Lower leg skin (tissue), 3 donors: Measurements from ENCODE around the gene TMPRSS6.

Source experiments
- POLR2A ChIP-seq, 2 donors: fragments of 450-650 bp; IDR thresholded peaks; one replicate each; pipeline ENCODE4 v1.6.1; 2016 to 2017; ENCODE audit warnings: antibody characterized with exemption in 2 of 2, mild to moderate bottlenecking in 1 of 2, moderate library complexity in 1 of 2
- TF ChIP-seq, protein P1 (sequence below), 3 donors: fragments of 450-650 bp; IDR thresholded peaks; one replicate each; pipeline ENCODE4 v1.5.1; 2016; ENCODE audit warnings: antibody characterized with exemption in 3 of 3, mild to moderate bottlenecking in 3 of 3, moderate library complexity in 2 of 3

DNA sequence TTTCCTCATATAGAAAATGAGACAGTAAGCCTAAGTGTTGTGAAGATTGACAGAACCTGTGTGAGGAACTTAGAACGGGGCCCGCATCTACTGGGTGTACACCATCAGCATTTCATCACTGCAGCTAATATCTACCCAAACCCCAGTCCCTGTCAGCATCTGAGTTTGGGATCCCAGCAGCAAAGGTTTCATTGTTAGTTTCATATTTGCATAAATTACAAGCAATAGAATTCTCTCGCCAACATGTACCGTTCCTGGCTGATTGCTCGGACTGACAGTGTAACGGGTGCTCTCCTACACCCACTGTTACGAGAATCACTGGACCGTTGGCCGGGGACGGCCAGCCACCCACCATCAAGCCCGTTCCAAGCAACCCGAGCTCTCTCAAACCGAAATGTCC is 10.4 kb upstream of the TMPRSS6 start:
- TF ChIP-seq, protein P1, sequence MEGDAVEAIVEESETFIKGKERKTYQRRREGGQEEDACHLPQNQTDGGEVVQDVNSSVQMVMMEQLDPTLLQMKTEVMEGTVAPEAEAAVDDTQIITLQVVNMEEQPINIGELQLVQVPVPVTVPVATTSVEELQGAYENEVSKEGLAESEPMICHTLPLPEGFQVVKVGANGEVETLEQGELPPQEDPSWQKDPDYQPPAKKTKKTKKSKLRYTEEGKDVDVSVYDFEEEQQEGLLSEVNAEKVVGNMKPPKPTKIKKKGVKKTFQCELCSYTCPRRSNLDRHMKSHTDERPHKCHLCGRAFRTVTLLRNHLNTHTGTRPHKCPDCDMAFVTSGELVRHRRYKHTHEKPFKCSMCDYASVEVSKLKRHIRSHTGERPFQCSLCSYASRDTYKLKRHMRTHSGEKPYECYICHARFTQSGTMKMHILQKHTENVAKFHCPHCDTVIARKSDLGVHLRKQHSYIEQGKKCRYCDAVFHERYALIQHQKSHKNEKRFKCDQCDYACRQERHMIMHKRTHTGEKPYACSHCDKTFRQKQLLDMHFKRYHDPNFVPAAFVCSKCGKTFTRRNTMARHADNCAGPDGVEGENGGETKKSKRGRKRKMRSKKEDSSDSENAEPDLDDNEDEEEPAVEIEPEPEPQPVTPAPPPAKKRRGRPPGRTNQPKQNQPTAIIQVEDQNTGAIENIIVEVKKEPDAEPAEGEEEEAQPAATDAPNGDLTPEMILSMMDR (IDR thresholded peaks at IDR 0.05), result no peak
- TF ChIP-seq POLR2A (IDR thresholded peaks at IDR 0.05), result no peak
